Endothelial cell of umbilical vein (primary cell): Measurements from ENCODE around the gene RSPH6A. TPM values are rescaled to one million over a fixed set of nuclear protein-coding genes. Genes with fewer than 3 reads are reported as not detected.
A peak's percentile ranks its signal among the peaks of the same experiment; 100 is the strongest.

Source experiments
- BruUV-seq: library from RNA; stranded (reverse); fragments of 400-500 nt; replicated peaks from 2 replicates; lab custom pipeline; 2021; lab: Mats Ljungman, UMichigan
- CTCF ChIA-PET: fragments of 300-600, 350-600 bp; sonication (Branson Sonifier 250); formaldehyde crosslinking; loops from one replicate; lab custom pipeline; 2021; ENCODE audit warnings: antibody characterized with exemption, inconsistent platforms; lab: Charles Lee
- POLR2A ChIA-PET: fragments of 300-600, 350-600 bp; sonication (Branson Sonifier 250); formaldehyde crosslinking; loops from one replicate; lab custom pipeline; 2021; ENCODE audit warnings: antibody characterized with exemption, inconsistent platforms; lab: Charles Lee
- DNase-seq: peaks from one replicate; pipeline ENCODE4 v3.0.0-alpha.2; 2011; ENCODE audit warnings: low read depth, low spot score
- FAIRE-seq: peaks from 2 replicates; lab custom pipeline; 2011; peaks lifted over from hg19 to GRCh38; lab: Jason Lieb, UNC
- H2AFZ ChIP-seq: 2 replicates; pipeline ENCODE4 v1.6.0; 2012; ENCODE audit warnings: low read depth, low read length, control low read depth, inconsistent platforms
- H3K27ac ChIP-seq: 2 replicates; pipeline ENCODE4 v1.5.1; 2011; ENCODE audit warnings: low read depth, mild to moderate bottlenecking, control low read depth, low read length, moderate library complexity; ENCODE audit not compliant: insufficient read depth
- H3K27me3 ChIP-seq, 2 experiments: 2 replicates each; pipeline versions ENCODE4 v1.6.0 to v1.6.1; 2011; ENCODE audit warnings: low read length in 2 of 2, mixed read lengths in 1 of 2; ENCODE audit not compliant: control insufficient read depth in 2 of 2, insufficient read depth in 2 of 2
- H3K36me3 ChIP-seq, 2 experiments: 2 replicates in 1 of 2; 3 replicates in 1 of 2; pipeline ENCODE4 v1.5.1; 2011; ENCODE audit warnings: low read length in 2 of 2, mild to moderate bottlenecking in 1 of 2, moderate library complexity in 1 of 2; ENCODE audit not compliant: control insufficient read depth in 2 of 2, insufficient read depth in 2 of 2; ENCODE audit errors: extremely low read depth in 1 of 2
- H3K4me1 ChIP-seq: 3 replicates; pipeline ENCODE4 v1.5.1; 2011; ENCODE audit warnings: mild to moderate bottlenecking, low read length; ENCODE audit not compliant: control insufficient read depth, insufficient read depth; ENCODE audit errors: extremely low read depth
- H3K4me2 ChIP-seq: 2 replicates; pipeline ENCODE4 v1.6.1; 2011; ENCODE audit warnings: low read length, control low read depth, mixed read lengths; ENCODE audit not compliant: insufficient read depth
- H3K4me3 ChIP-seq, 3 experiments: fragments of 200-600 bp in 1 of 3; sonication (generic), shearing (Covaris generic) in 1 of 3; replicated peaks in 1 of 3; 2 replicates each; pipeline ENCODE4 v1.5.1; 2011 to 2016; ENCODE audit warnings: control low read depth in 3 of 3, low read length in 3 of 3, mild to moderate bottlenecking in 2 of 3, inconsistent platforms in 1 of 3, low read depth in 1 of 3, moderate library complexity in 1 of 3; ENCODE audit not compliant: insufficient read depth in 1 of 3
- H3K79me2 ChIP-seq: 2 replicates; pipeline ENCODE4 v1.6.0; 2012; ENCODE audit warnings: low read length, inconsistent platforms; ENCODE audit not compliant: control insufficient read depth, insufficient read depth
- H3K9ac ChIP-seq: replicated peaks from 2 replicates; pipeline ENCODE3; 2011; ENCODE audit warnings: low read length, control low read depth; ENCODE audit not compliant: insufficient read depth; ENCODE audit errors: extremely low read depth
- H3K9me1 ChIP-seq: replicated peaks from 3 replicates; pipeline ENCODE4 v1.6.0; 2011; ENCODE audit warnings: mild to moderate bottlenecking, low read length; ENCODE audit not compliant: control insufficient read depth, insufficient read depth; ENCODE audit errors: extremely low read depth
- H3K9me3 ChIP-seq: replicated peaks from 2 replicates; pipeline ENCODE4 v1.5.1; 2012; ENCODE audit warnings: low read length, inconsistent platforms; ENCODE audit not compliant: control insufficient read depth, insufficient read depth
- H4K20me1 ChIP-seq: replicated peaks from 2 replicates; pipeline ENCODE3; 2011; ENCODE audit warnings: mild to moderate bottlenecking, low read length; ENCODE audit not compliant: control insufficient read depth, insufficient read depth; ENCODE audit errors: extremely low read depth
- EZH2 ChIP-seq: IDR thresholded peaks from 2 replicates; pipeline ENCODE4 v1.6.1; 2012; ENCODE audit warnings: borderline replicate concordance, low read depth, mild to moderate bottlenecking, moderate library complexity, low read length, inconsistent platforms; ENCODE audit not compliant: severe bottlenecking
- FOS ChIP-seq: IDR thresholded peaks from 2 replicates; pipeline ENCODE4 v1.6.1; 2011; ENCODE audit warnings: mild to moderate bottlenecking, low read length, moderate library complexity, borderline replicate concordance; ENCODE audit not compliant: insufficient read depth
- GATA2 ChIP-seq: IDR thresholded peaks from 2 replicates; pipeline ENCODE4 v1.7.0; 2011; ENCODE audit warnings: low read depth, mild to moderate bottlenecking, moderate library complexity, mixed read lengths, low read length; ENCODE audit not compliant: insufficient read length, insufficient read depth
- JUN ChIP-seq: IDR thresholded peaks from 2 replicates; pipeline ENCODE4 v1.6.1; 2011; ENCODE audit warnings: borderline replicate concordance, low read depth; ENCODE audit not compliant: insufficient read length, insufficient read depth
- MAX ChIP-seq: IDR thresholded peaks from 2 replicates; pipeline ENCODE4 v1.6.1; 2011; ENCODE audit not compliant: insufficient read depth, insufficient read length
- MYC ChIP-seq: IDR thresholded peaks from one replicate; pipeline ENCODE4 v1.6.1; 2011; ENCODE audit warnings: mild to moderate bottlenecking, low read depth, low read length
- POLR2A ChIP-seq: IDR thresholded peaks from 2 replicates; pipeline ENCODE4 v1.6.1; 2012; ENCODE audit warnings: low read depth, mild to moderate bottlenecking, control low read depth, low read length
- POLR2AphosphoS5 ChIP-seq: IDR thresholded peaks from 2 replicates; pipeline ENCODE4 v1.6.1; 2012; ENCODE audit warnings: low read depth, mild to moderate bottlenecking, control low read depth, low read length, moderate library complexity; ENCODE audit not compliant: insufficient read depth
- dilution Hi-C: fragments of 300-500 bp; cut with MboI; formaldehyde crosslinking; loops from one replicate; pipeline ENCODE4 v1.15.0; 2019; ENCODE audit warnings: low sequenced_read_pairs; ENCODE audit not compliant: extremely low pct_ligation_motif_present
- intact Hi-C: fragments of 100-400 bp; cut with micrococcal nuclease; formaldehyde crosslinking; loops from one replicate; pipeline ENCODE4 v1.10.0; 2022
- polyA plus RNA-seq, 4 experiments: library from polyadenylated mRNA; depleted of rRNA in 3 of 4; stranded (reverse) in 3 of 4; unstranded in 1 of 4; fragments of >200 nt; gene quantifications; 2 replicates each; pipeline versions ENCODE4 v1.2.1 to v1.2.3, GENCODE V29; 2011 to 2012; ENCODE audit warnings: missing spikeins in 1 of 4
- total RNA-seq: library from RNA; stranded (reverse); gene quantifications from 2 replicates; pipeline ENCODE4 v1.2.3, GENCODE V29; 2021
- TF ChIP-seq, protein P1 (sequence below), 2 donors: IDR thresholded peaks; 1 replicate in 1 of 2; 2 replicates in 1 of 2; pipeline ENCODE4 v1.5.1; 2011; ENCODE audit warnings: low read length in 2 of 2, mild to moderate bottlenecking in 2 of 2, moderate library complexity in 2 of 2, control low read depth in 1 of 2, inconsistent platforms in 1 of 2, low read depth in 1 of 2; ENCODE audit not compliant: insufficient read depth in 1 of 2; ENCODE audit errors: extremely low read depth in 1 of 2

Gene RSPH6A
- total and polyA plus RNA-seq, 2 donors (not counting 3 experiments of a cell fraction or from before 2014, with no cell fraction given) = 0.03 to 0.62 TPM

DNA sequence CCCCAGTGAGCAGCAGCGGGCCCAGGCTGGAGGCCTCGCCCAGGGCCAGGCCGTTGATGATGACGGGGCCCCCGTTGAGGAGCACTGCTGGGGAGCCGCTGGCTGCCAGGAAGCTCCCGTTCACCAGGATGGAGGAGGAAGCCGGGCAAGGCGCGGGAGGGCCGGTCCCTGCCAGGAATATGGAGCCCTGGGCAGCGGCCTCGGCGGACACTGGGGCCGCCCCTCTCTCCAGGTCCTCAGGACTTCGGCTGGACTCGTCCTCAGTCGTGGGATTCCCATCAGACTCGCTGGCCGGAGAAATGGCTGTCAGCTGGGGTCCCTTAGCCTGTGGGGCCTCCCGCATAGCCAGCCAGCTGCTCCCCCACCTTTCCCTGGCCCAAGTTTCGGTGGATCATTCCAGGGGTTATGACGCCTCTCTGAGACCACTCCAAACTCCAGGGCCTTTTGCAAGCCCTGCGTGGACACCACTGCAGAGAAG lies 48.2 kb downstream of the RSPH6A start:
- no peak for DNase-seq
- Histone ChIP-seq H3K4me3 (peak overlapping the region; percentile 61 to 92 (median 82)), H3K9ac (peak overlapping the region; percentile 65), H3K4me2 (peak overlapping the region; percentile 66), H3K27ac (peak overlapping the region; percentile 40), H3K27me3 (no peaks in the 10 kb centered on the region), H3K36me3 (peaks cover 0 to 3% of the 10 kb centered on the region in 2 experiments), H3K9me3 (no peaks in the 10 kb centered on the region), H2AFZ (peak overlapping the region; percentile 59), H3K79me2 (peaks cover 2% of the 10 kb centered on the region), H3K4me1 (peaks cover 14% of the 10 kb centered on the region), H3K9me1 (no peaks in the 10 kb centered on the region), H4K20me1 (no peaks in the 10 kb centered on the region)
- CTCF ChIA-PET = interaction anchor here (1.0 to 6.7 kb wide), 7 partner anchors 9 to 74 kb away, joined by 4 to 125 read pairs (median 10); partner anchors contain the start of genes FBXO46, QPCTL and SNRPD2
- dilution Hi-C loops (no loop called here), intact Hi-C loops (loop anchor here (1.0 kb wide), 1 partner anchor 74 kb away; no protein-coding TSS in a partner anchor)
- BruUV-seq = no TSS peak
- TF ChIP-seq GATA2 = no peak
- TF ChIP-seq, protein P1, sequence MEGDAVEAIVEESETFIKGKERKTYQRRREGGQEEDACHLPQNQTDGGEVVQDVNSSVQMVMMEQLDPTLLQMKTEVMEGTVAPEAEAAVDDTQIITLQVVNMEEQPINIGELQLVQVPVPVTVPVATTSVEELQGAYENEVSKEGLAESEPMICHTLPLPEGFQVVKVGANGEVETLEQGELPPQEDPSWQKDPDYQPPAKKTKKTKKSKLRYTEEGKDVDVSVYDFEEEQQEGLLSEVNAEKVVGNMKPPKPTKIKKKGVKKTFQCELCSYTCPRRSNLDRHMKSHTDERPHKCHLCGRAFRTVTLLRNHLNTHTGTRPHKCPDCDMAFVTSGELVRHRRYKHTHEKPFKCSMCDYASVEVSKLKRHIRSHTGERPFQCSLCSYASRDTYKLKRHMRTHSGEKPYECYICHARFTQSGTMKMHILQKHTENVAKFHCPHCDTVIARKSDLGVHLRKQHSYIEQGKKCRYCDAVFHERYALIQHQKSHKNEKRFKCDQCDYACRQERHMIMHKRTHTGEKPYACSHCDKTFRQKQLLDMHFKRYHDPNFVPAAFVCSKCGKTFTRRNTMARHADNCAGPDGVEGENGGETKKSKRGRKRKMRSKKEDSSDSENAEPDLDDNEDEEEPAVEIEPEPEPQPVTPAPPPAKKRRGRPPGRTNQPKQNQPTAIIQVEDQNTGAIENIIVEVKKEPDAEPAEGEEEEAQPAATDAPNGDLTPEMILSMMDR (IDR thresholded peaks at IDR 0.05; ENCODE audit: extremely low read depth in 1 of 2, insufficient read depth in 1 of 2, low read depth in 1 of 2, low read length in 2 of 2) = no peak
- no peak for TF ChIP-seq MYC
- no peak for TF ChIP-seq MAX
- no peak for TF ChIP-seq POLR2AphosphoS5
- no peak for TF ChIP-seq EZH2
- TF ChIP-seq JUN = no peak
- no peak for TF ChIP-seq FOS
- TF ChIP-seq POLR2A = no peak
- POLR2A ChIA-PET = interaction anchor here (1.4 kb wide), 1 partner anchor 74 kb away, joined by 4 read pairs; the partner anchor contains the start of gene QPCTL
- no peak for FAIRE-seq
